MCF 10A (cell line): ENCODE measurements around the gene SIAH3. TPM values are rescaled to one million over a fixed set of nuclear protein-coding genes. Genes with fewer than 3 reads are reported as not detected.

Experiments
- BruUV-seq: library from RNA; stranded (reverse); fragments of 400-500 nt; replicated peaks from 2 replicates; lab custom pipeline; 2021; lab: Mats Ljungman, UMichigan
- CTCF ChIA-PET: fragments of 300-600 bp; sonication (Branson Sonifier 250); formaldehyde crosslinking; extraction: SDS; loops from one replicate; lab custom pipeline; 2021; ENCODE audit warnings: antibody characterized with exemption, inconsistent platforms; lab: Yijun Ruan, JAX
- POLR2A ChIA-PET: fragments of 300-600, 350-650 bp; sonication (Branson Sonifier 250); formaldehyde crosslinking; extraction: SDS; loops from one replicate; lab custom pipeline; 2020; ENCODE audit warnings: antibody characterized with exemption, inconsistent platforms; lab: Yijun Ruan, JAX
- DNase-seq: peaks from one replicate; pipeline ENCODE4 v3.0.0-alpha.2; 2018; ENCODE audit not compliant: unreplicated experiment
- H3K27ac Mint-ChIP-seq: one replicate; pipeline ENCODE4 v1.8.0; 2022; ENCODE audit warnings: mild to moderate bottlenecking, low read depth, mixed read lengths; ENCODE audit not compliant: unreplicated experiment
- H3K27me3 Mint-ChIP-seq: one replicate; pipeline ENCODE4 v1.8.0; 2022; ENCODE audit warnings: mixed read lengths; ENCODE audit not compliant: insufficient read depth, unreplicated experiment
- H3K36me3 Mint-ChIP-seq: one replicate; pipeline ENCODE4 v1.8.0; 2022; ENCODE audit warnings: mild to moderate bottlenecking, moderate library complexity, mixed read lengths; ENCODE audit not compliant: insufficient read depth, unreplicated experiment
- H3K4me1 Mint-ChIP-seq: one replicate; pipeline ENCODE4 v1.8.0; 2022; ENCODE audit warnings: mixed read lengths; ENCODE audit not compliant: insufficient read depth, unreplicated experiment
- H3K4me3 Mint-ChIP-seq: one replicate; pipeline ENCODE4 v1.8.0; 2022; ENCODE audit warnings: mild to moderate bottlenecking, moderate library complexity, mixed read lengths; ENCODE audit not compliant: unreplicated experiment
- H3K9me3 Mint-ChIP-seq: one replicate; pipeline ENCODE4 v1.8.0; 2022; ENCODE audit warnings: mixed read lengths; ENCODE audit not compliant: unreplicated experiment
- CTCF ChIP-seq: fragments of 200-600 bp; IDR thresholded peaks from one replicate; pipeline ENCODE4 v1.8.0; 2022; ENCODE audit warnings: antibody characterized with exemption, mild to moderate bottlenecking; ENCODE audit not compliant: unreplicated experiment
- intact Hi-C: fragments of 100-400 bp; cut with micrococcal nuclease; formaldehyde crosslinking; loops from 2 replicates; pipeline ENCODE4 v1.14.1; 2022
- total RNA-seq: library from RNA; stranded (reverse); gene quantifications from 2 replicates; pipeline ENCODE4 v1.2.3, GENCODE V29; 2022

Gene SIAH3
- total RNA-seq, 1 experiment from 2014 or later: not detected

GRCh38 chr13:45886466-45886865, 34.9 kb upstream of the SIAH3 start:
- ChIA-PET CTCF (interaction anchor here (0.6 to 0.7 kb wide), 4 partner anchors 18 to 269 kb away, joined by 3 to 5 read pairs (median 3); no protein-coding TSS in a partner anchor), POLR2A (no interaction called here)
- no peaks in the 10 kb centered on the region for H3K36me3 Mint-ChIP-seq
- no peak overlapping the region for H3K4me3 Mint-ChIP-seq
- no peak overlapping the region for H3K27ac Mint-ChIP-seq
- H3K4me1 Mint-ChIP-seq: no peaks in the 10 kb centered on the region
- intact Hi-C loops: no loop called here
- peaks cover 33% of the 10 kb centered on the region for H3K27me3 Mint-ChIP-seq
- TF ChIP-seq CTCF: no peak
- no TSS peak for BruUV-seq
- no peaks in the 10 kb centered on the region for H3K9me3 Mint-ChIP-seq
- DNase-seq: no peak

GRCh38 chr13:45885194-45885593, 33.6 kb upstream of the SIAH3 start:
- H3K4me3 Mint-ChIP-seq: no peak overlapping the region
- H3K9me3 Mint-ChIP-seq: no peaks in the 10 kb centered on the region
- no peaks in the 10 kb centered on the region for H3K36me3 Mint-ChIP-seq
- no peak for TF ChIP-seq CTCF
- H3K27me3 Mint-ChIP-seq: peaks cover 20% of the 10 kb centered on the region
- CTCF ChIA-PET: interaction anchor here (1.0 kb wide), 1 partner anchor 77 kb away, joined by 3 read pairs; no protein-coding TSS in a partner anchor
- no TSS peak for BruUV-seq
- H3K4me1 Mint-ChIP-seq: no peaks in the 10 kb centered on the region
- POLR2A ChIA-PET: interaction anchor here (0.8 kb wide), 1 partner anchor 14 kb away, joined by 3 read pairs; no protein-coding TSS in a partner anchor
- intact Hi-C loops: no loop called here
- no peak overlapping the region for H3K27ac Mint-ChIP-seq
- no peak for DNase-seq

GRCh38 chr13:45882626-45883025, 31.1 kb upstream of the SIAH3 start:
- Mint-ChIP-seq H3K9me3 (no peaks in the 10 kb centered on the region), H3K4me3 (no peak overlapping the region), H3K36me3 (no peaks in the 10 kb centered on the region), H3K27me3 (peaks cover 11% of the 10 kb centered on the region), H3K27ac (no peak overlapping the region), H3K4me1 (no peaks in the 10 kb centered on the region)
- no peak for DNase-seq
- BruUV-seq: no TSS peak
- ChIA-PET POLR2A (interaction anchor here (1.2 kb wide), 1 partner anchor 17 kb away, joined by 5 read pairs; no protein-coding TSS in a partner anchor), CTCF (no interaction called here)
- intact Hi-C loops: no loop called here
- TF ChIP-seq CTCF: no peak

- Mint-ChIP-seq H3K4me3 (no peak overlapping the region), H3K36me3 (no peaks in the 10 kb centered on the region), H3K27ac (no peak overlapping the region), H3K27me3 (peaks cover 11% of the 10 kb centered on the region), H3K9me3 (no peaks in the 10 kb centered on the region), H3K4me1 (no peaks in the 10 kb centered on the region)
- intact Hi-C loops: no loop called here
- BruUV-seq: no TSS peak
- DNase-seq: no peak
- TF ChIP-seq CTCF: no peak
- ChIA-PET POLR2A (interaction anchor here (0.6 kb wide), 1 partner anchor 71 kb away, joined by 3 read pairs; no protein-coding TSS in a partner anchor), CTCF (no interaction called here)
Observed at GRCh38 chr13:45881353-45881752, 29.8 kb upstream of the SIAH3 start.
